Measurements from ENCODE around the gene GJD4. TPM values are rescaled to one million over a fixed set of nuclear protein-coding genes. Genes with fewer than 3 reads are reported as not detected.

GJD4 gene
- total RNA-seq, 1 donor from 2014 or later = not detected

DNA sequence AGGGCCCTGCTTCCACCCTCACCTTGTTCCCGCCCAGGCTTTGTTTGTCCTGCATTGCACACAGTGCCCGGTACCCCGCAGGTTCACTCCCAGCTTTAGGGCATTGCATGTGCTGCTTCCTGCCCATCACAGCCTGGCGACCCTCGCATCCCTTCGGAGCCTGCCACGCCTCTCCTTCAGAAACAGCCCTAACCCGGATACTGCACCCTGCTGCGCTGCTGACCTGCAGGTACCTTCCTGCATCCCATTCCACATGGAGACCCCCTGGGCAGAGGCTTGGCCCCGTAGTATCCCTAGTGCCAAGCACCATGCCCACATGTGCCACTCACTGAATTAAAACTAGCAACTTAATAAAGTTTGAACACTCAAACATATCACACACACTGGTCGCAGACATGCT lies 19.8 kb upstream of the GJD4 start:
- no peak for DNase-seq
- TF ChIP-seq, protein P1, sequence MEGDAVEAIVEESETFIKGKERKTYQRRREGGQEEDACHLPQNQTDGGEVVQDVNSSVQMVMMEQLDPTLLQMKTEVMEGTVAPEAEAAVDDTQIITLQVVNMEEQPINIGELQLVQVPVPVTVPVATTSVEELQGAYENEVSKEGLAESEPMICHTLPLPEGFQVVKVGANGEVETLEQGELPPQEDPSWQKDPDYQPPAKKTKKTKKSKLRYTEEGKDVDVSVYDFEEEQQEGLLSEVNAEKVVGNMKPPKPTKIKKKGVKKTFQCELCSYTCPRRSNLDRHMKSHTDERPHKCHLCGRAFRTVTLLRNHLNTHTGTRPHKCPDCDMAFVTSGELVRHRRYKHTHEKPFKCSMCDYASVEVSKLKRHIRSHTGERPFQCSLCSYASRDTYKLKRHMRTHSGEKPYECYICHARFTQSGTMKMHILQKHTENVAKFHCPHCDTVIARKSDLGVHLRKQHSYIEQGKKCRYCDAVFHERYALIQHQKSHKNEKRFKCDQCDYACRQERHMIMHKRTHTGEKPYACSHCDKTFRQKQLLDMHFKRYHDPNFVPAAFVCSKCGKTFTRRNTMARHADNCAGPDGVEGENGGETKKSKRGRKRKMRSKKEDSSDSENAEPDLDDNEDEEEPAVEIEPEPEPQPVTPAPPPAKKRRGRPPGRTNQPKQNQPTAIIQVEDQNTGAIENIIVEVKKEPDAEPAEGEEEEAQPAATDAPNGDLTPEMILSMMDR (IDR thresholded peaks at IDR 0.05) = no peak
- Histone ChIP-seq H3K27ac (no peak overlapping the region), H3K9me3 (no peaks in the 10 kb centered on the region), H3K4me1 (no peaks in the 10 kb centered on the region), H3K27me3 (ENCODE audit: low read depth) (no peaks in the 10 kb centered on the region), H3K4me3 (no peak overlapping the region), H3K36me3 (no peaks in the 10 kb centered on the region)
- ATAC-seq = no peak
- intact Hi-C loops (cut with DNase I) = no loop called here

DNA sequence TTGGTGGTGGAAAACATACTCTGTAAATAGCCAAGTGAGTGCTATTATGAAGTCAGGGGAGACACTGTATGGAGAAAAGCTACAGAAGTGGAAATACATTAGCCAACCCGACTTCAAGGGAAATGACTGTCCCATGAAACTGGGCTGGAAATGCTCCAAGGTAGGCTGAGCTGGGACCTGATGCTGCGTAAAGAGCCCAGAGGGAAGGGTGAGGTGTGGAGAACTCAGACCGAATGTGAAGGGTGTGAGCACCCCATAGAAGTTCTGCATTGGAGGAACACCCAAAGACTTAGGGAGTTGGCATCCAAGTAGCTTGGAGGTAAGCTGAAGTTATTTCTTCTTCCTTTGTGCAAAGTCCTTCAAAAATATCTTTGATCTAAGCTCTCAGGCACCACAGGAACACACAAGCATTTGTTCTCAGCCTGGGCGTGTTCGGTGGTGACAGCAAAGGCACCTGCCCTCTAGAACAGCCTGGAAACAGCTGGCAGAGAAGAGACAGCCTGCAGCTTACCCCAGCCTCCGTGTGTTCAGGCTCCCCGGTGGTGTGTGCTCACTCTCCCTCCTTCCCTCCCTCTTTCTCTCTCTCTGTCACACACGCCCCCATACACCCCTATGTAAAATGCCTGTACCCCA lies 19.1 kb upstream of the GJD4 start:
- H3K27ac ChIP-seq = no peak overlapping the region
- TF ChIP-seq, protein P1 (IDR thresholded peaks at IDR 0.05) = no peak
- no peak for ATAC-seq
- no peaks in the 10 kb centered on the region for H3K36me3 ChIP-seq
- no peaks in the 10 kb centered on the region for H3K27me3 ChIP-seq (ENCODE audit: low read depth)
- H3K9me3 ChIP-seq = no peaks in the 10 kb centered on the region
- no peak for DNase-seq
- H3K4me3 ChIP-seq = no peak overlapping the region
- intact Hi-C loops (cut with DNase I) = no loop called here
- no peaks in the 10 kb centered on the region for H3K4me1 ChIP-seq

DNA sequence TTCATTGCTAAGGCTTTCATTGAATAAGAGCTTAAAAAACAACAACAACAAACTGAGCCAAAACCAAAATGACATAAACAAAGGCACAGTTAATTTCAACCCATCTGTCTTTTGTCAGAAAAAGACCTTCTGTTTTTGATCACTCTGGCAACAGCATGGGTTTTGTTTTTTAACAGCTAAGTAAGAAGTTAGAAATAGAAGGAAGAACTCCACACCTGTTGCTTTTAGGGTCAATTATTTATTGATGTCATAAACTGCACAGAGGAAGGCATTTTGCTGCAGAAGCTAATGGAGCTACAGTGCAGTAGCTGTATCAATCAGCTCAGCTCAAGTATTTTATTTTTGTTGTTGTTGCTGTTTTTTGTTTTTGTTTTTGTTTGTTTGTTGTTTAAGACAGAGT lies 16.3 kb upstream of the GJD4 start:
- Histone ChIP-seq H3K27ac (no peak overlapping the region), H3K27me3 (ENCODE audit: low read depth) (no peaks in the 10 kb centered on the region), H3K9me3 (peaks cover 7% of the 10 kb centered on the region), H3K36me3 (no peaks in the 10 kb centered on the region), H3K4me3 (no peak overlapping the region), H3K4me1 (no peaks in the 10 kb centered on the region)
- DNase-seq (no peak), ATAC-seq (no peak)
- intact Hi-C loops (cut with DNase I) = no loop called here
- TF ChIP-seq, protein P1 (IDR thresholded peaks at IDR 0.05) = no peak

DNA sequence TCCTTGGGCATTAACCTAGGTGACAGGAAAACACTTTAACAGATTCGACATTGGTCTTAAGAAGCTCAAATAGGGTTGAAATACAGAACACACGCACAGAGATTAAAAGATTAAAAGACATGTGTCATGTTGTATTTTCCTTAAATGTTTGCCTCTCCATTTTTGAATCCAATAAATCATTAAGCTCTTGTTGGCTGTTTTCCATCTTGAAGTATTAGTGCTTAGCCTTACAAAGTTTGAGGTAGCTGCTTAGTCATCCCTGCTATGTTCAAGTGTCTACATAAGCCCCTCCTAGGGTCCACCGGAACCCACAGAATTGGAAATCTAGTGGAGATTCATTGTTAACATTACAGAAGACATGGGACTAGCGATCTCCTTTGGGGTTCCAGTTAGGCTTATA lies 12.7 kb upstream of the GJD4 start:
- no peaks in the 10 kb centered on the region for H3K27me3 ChIP-seq (ENCODE audit: low read depth)
- peaks cover 7% of the 10 kb centered on the region for H3K9me3 ChIP-seq
- H3K36me3 ChIP-seq = no peaks in the 10 kb centered on the region
- DNase-seq (no peak), ATAC-seq (no peak)
- H3K27ac ChIP-seq = no peak overlapping the region
- H3K4me3 ChIP-seq = no peak overlapping the region
- TF ChIP-seq, protein P1 (IDR thresholded peaks at IDR 0.05) = no peak
- no peaks in the 10 kb centered on the region for H3K4me1 ChIP-seq
- intact Hi-C loops (cut with DNase I) = no loop called here

DNA sequence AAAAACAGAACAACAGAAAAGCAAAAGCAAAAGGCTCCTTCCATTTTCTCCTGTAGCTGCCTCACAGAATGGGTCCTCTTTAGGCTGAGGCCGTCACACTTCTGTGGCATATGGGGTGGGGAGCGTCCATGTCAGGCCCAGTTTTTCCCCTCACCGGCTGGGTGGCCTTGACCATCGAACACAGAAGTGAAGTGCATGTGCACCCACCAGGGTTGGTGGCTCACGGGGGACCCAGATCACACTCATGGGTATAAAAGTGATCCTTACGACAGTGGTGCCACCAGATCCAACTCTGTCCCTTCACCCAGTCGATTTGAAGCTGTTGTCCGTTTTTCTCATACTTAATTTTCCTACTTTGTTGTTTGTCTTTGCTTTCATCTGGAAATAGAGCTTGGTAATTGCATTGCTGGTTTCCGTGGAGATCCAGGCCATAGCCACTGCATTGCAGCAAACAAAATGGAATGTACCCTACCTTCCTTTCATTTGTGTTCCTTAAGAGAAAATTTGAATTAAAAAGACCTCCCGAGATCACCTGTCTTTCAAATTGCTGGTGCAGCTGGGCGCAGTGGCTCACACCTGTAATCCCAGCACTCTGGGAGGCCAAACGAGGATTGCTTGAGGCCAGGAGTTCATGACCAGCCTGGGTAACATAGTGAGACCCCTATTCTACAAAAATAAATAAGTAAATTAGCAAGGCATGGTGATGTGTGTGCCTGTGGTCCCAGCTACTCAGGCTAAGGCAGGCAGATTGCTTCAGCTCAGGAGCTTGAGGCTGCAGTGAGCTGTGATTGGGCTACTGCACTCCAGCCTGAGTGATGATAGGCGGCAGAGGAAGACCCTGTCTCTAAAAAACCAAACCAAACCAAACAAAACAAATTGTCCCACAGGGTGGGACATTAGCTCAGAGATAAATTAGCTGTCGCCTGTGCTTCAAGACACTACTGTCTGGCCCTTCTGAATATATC lies 10.7 kb upstream of the GJD4 start:
- TF ChIP-seq, protein P1 (IDR thresholded peaks at IDR 0.05) = no peak
- no peaks in the 10 kb centered on the region for H3K36me3 ChIP-seq
- H3K4me3 ChIP-seq = no peak overlapping the region
- H3K27ac ChIP-seq = no peak overlapping the region
- no peaks in the 10 kb centered on the region for H3K27me3 ChIP-seq (ENCODE audit: low read depth)
- no peaks in the 10 kb centered on the region for H3K4me1 ChIP-seq
- intact Hi-C loops (cut with DNase I) = no loop called here
- H3K9me3 ChIP-seq = peaks cover 7% of the 10 kb centered on the region
- ATAC-seq (no peak), DNase-seq (no peak)

All from lower lobe of right lung (tissue), 2 donors.